ENCODE measurements around the gene OR5C1.

The OR5C1 gene

GRCh38 chr9:122779181-122779580 is 9.6 kb upstream of the OR5C1 start:
- TF ChIP-seq CTCF (IDR thresholded peaks at IDR 0.05; ENCODE audit: low read depth, low read length), result no peak
- no peak for DNase-seq (ENCODE audit: low read depth in 2 of 2)
- H3K4me3 ChIP-seq (replicated peaks in 1 of 2; ENCODE audit: low read depth in 2 of 2, low read length in 2 of 2), result no peak overlapping the region

- H3K4me3 ChIP-seq (replicated peaks in 1 of 2; ENCODE audit: low read depth in 2 of 2, low read length in 2 of 2), result no peak overlapping the region
- no peak for TF ChIP-seq CTCF (IDR thresholded peaks at IDR 0.05; ENCODE audit: low read depth, low read length)
- no peak for DNase-seq (ENCODE audit: low read depth in 2 of 2)
These were observed 8.7 kb upstream of the OR5C1 start for GRCh38 chr9:122780026-122780425.

- DNase-seq (ENCODE audit: low read depth in 2 of 2), result no peak
- H3K4me3 ChIP-seq (replicated peaks in 1 of 2; ENCODE audit: low read depth in 2 of 2, low read length in 2 of 2), result no peak overlapping the region
- no peak for TF ChIP-seq CTCF (IDR thresholded peaks at IDR 0.05; ENCODE audit: low read depth, low read length)
These were observed 7.1 kb upstream of the OR5C1 start for GRCh38 chr9:122781671-122782070.

- peak in 1 of 2 donors; percentile 5 for DNase-seq (ENCODE audit: low read depth in 2 of 2)
- H3K4me3 ChIP-seq (replicated peaks in 1 of 2; ENCODE audit: low read depth in 2 of 2, low read length in 2 of 2), result no peak overlapping the region
- no peak for TF ChIP-seq CTCF (IDR thresholded peaks at IDR 0.05; ENCODE audit: low read depth, low read length)
These were observed 3.5 kb upstream of the OR5C1 start for GRCh38 chr9:122785269-122785668.

GRCh38 chr9:122786338-122786737 is 2.4 kb upstream of the OR5C1 start:
- no peak overlapping the region for H3K4me3 ChIP-seq (replicated peaks in 1 of 2; ENCODE audit: low read depth in 2 of 2, low read length in 2 of 2)
- no peak for DNase-seq (ENCODE audit: low read depth in 2 of 2)
- TF ChIP-seq CTCF (IDR thresholded peaks at IDR 0.05; ENCODE audit: low read depth, low read length), result no peak

GRCh38 chr9:122789256-122790046 is 718 bp downstream of the OR5C1 start:
- TF ChIP-seq CTCF (IDR thresholded peaks at IDR 0.05; ENCODE audit: low read depth, low read length), result no peak
- DNase-seq (ENCODE audit: low read depth in 2 of 2), result no peak
- no peak overlapping the region for H3K4me3 ChIP-seq (replicated peaks in 1 of 2; ENCODE audit: low read depth in 2 of 2, low read length in 2 of 2)

All from cardiac fibroblast (primary cell).